H1 (cell line): Measurements from ENCODE around the gene SSC5D. TPM values are rescaled to one million over a fixed set of nuclear protein-coding genes. Genes with fewer than 3 reads are reported as not detected.

Experiments
- CBX8 ChIP-seq: fragments of 300-800, 300-1000 bp; sonication (generic); IDR thresholded peaks from 2 replicates; pipeline ENCODE4 v1.7.1; 2016; ENCODE audit warnings: low read depth, low read length, borderline replicate concordance
- JUN ChIP-seq: IDR thresholded peaks from 2 replicates; pipeline ENCODE4 v1.6.1; 2011; ENCODE audit warnings: low read depth, mild to moderate bottlenecking, improper control_type of control experiment, low read length
- KDM5A ChIP-seq: fragments of 200-600 bp; IDR thresholded peaks from 2 replicates; pipeline ENCODE4 v1.7.1; 2012; ENCODE audit warnings: mild to moderate bottlenecking, low read length, inconsistent platforms, mixed read lengths
- MAFK ChIP-seq: IDR thresholded peaks from 2 replicates; pipeline ENCODE4 v1.6.1; 2012; ENCODE audit warnings: low read depth, mild to moderate bottlenecking, improper control_type of control experiment, low read length
- RAD21 ChIP-seq, 2 experiments: IDR thresholded peaks in 1 of 2; conservative IDR thresholded peaks in 1 of 2; 2 replicates each; pipeline ENCODE4 v1.6.1; 2011; ENCODE audit warnings: low read depth in 2 of 2, low read length in 2 of 2, improper control_type of control experiment in 1 of 2, inconsistent platforms in 1 of 2, mild to moderate bottlenecking in 1 of 2, moderate library complexity in 1 of 2
- TBP ChIP-seq: IDR thresholded peaks from 2 replicates; pipeline ENCODE4 v1.6.1; 2011; ENCODE audit warnings: low read depth, low read length, improper control_type of control experiment
- polyA plus RNA-seq, 7 experiments: library from polyadenylated mRNA; depleted of rRNA in 3 of 7; stranded (reverse) in 5 of 7; unstranded in 2 of 7; fragments of >200 nt in 5 of 7; fragments of 200-250 nt in 2 of 7; gene quantifications; 1 replicate in 5 of 7; 2 replicates in 1 of 7; 4 replicates in 1 of 7; pipeline versions ENCODE4 v1.2.1 to v1.2.3, GENCODE V29; 2011 to 2013; ENCODE audit warnings: missing spikeins in 2 of 7, mixed read lengths in 2 of 7
- total RNA-seq: library from RNA; stranded (reverse); fragmentation: NEBNext Ultra II Directional; extraction: Animal tissue kit (Norgen Biotek cat#: 25700); gene quantifications from 2 replicates; pipeline ENCODE4 v1.2.1, GENCODE V29; 2021
- TF ChIP-seq, protein P1 (sequence below): fragments of 300-600 bp; sonication (generic); IDR thresholded peaks from 2 replicates; pipeline ENCODE4 v1.7.1; 2012; ENCODE audit warnings: low read length, moderate library complexity, mild to moderate bottlenecking, inconsistent platforms; ENCODE audit not compliant: insufficient replicate concordance

Gene SSC5D
- total and polyA plus RNA-seq, 2 of the 8 experiments (the other 6 are each of a cell fraction or from before 2014, with no cell fraction given): 0.39 to 1.7 TPM

DNA sequence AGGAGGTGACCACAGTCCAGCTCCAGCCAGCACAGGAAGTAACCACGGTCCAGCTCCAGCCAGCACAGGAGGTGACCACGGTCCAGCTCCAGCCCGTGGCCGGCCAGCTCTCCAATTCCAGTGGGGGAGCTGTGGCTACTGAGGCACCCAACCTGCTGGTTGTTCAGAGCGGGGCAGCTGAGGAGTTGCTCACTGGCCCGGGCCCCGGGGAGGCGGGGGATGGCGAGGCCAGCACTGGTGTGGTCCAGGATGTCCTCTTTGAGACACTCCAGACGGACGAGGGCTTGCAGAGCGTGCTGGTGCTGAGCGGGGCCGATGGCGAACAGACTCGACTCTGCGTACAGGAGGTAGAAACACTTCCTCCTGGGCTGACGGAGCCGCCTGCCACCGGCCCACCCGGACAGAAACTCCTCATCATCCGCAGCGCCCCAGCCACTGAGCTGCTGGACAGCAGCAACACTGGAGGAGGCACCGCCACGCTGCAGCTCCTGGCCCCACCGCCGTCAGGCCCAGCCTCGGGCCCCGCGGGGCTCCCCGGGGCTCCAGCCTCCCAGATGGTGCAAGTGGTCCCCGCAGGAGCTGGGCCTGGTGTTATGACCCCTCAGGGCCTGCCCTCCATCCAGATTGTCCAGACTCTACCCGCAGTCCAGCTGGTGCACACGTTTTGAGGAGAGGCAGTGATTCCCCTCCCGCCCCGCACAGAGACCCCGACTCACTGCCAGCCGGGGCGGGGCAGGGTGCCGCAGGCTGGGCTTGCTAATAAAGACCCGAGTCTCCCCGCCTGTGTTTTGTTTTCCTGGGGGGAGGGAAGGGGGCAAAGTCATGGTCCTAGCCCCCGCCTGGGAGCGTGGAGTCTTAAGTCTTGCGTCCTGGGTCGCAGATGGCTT is 4.3 kb upstream of the SSC5D start (continued):
- TF ChIP-seq, protein P1, sequence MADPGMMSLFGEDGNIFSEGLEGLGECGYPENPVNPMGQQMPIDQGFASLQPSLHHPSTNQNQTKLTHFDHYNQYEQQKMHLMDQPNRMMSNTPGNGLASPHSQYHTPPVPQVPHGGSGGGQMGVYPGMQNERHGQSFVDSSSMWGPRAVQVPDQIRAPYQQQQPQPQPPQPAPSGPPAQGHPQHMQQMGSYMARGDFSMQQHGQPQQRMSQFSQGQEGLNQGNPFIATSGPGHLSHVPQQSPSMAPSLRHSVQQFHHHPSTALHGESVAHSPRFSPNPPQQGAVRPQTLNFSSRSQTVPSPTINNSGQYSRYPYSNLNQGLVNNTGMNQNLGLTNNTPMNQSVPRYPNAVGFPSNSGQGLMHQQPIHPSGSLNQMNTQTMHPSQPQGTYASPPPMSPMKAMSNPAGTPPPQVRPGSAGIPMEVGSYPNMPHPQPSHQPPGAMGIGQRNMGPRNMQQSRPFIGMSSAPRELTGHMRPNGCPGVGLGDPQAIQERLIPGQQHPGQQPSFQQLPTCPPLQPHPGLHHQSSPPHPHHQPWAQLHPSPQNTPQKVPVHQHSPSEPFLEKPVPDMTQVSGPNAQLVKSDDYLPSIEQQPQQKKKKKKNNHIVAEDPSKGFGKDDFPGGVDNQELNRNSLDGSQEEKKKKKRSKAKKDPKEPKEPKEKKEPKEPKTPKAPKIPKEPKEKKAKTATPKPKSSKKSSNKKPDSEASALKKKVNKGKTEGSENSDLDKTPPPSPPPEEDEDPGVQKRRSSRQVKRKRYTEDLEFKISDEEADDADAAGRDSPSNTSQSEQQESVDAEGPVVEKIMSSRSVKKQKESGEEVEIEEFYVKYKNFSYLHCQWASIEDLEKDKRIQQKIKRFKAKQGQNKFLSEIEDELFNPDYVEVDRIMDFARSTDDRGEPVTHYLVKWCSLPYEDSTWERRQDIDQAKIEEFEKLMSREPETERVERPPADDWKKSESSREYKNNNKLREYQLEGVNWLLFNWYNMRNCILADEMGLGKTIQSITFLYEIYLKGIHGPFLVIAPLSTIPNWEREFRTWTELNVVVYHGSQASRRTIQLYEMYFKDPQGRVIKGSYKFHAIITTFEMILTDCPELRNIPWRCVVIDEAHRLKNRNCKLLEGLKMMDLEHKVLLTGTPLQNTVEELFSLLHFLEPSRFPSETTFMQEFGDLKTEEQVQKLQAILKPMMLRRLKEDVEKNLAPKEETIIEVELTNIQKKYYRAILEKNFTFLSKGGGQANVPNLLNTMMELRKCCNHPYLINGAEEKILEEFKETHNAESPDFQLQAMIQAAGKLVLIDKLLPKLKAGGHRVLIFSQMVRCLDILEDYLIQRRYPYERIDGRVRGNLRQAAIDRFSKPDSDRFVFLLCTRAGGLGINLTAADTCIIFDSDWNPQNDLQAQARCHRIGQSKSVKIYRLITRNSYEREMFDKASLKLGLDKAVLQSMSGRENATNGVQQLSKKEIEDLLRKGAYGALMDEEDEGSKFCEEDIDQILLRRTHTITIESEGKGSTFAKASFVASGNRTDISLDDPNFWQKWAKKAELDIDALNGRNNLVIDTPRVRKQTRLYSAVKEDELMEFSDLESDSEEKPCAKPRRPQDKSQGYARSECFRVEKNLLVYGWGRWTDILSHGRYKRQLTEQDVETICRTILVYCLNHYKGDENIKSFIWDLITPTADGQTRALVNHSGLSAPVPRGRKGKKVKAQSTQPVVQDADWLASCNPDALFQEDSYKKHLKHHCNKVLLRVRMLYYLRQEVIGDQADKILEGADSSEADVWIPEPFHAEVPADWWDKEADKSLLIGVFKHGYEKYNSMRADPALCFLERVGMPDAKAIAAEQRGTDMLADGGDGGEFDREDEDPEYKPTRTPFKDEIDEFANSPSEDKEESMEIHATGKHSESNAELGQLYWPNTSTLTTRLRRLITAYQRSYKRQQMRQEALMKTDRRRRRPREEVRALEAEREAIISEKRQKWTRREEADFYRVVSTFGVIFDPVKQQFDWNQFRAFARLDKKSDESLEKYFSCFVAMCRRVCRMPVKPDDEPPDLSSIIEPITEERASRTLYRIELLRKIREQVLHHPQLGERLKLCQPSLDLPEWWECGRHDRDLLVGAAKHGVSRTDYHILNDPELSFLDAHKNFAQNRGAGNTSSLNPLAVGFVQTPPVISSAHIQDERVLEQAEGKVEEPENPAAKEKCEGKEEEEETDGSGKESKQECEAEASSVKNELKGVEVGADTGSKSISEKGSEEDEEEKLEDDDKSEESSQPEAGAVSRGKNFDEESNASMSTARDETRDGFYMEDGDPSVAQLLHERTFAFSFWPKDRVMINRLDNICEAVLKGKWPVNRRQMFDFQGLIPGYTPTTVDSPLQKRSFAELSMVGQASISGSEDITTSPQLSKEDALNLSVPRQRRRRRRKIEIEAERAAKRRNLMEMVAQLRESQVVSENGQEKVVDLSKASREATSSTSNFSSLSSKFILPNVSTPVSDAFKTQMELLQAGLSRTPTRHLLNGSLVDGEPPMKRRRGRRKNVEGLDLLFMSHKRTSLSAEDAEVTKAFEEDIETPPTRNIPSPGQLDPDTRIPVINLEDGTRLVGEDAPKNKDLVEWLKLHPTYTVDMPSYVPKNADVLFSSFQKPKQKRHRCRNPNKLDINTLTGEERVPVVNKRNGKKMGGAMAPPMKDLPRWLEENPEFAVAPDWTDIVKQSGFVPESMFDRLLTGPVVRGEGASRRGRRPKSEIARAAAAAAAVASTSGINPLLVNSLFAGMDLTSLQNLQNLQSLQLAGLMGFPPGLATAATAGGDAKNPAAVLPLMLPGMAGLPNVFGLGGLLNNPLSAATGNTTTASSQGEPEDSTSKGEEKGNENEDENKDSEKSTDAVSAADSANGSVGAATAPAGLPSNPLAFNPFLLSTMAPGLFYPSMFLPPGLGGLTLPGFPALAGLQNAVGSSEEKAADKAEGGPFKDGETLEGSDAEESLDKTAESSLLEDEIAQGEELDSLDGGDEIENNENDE: no peak
- TF ChIP-seq JUN (no peak), CBX8 (no peak), MAFK (no peak), RAD21 (IDR thresholded peaks at IDR 0.05 in 1 of 2, conservative IDR thresholded peaks at IDR 0.05 in 1 of 2; ENCODE audit: low read depth in 2 of 2, low read length in 2 of 2) (no peak), KDM5A (no peak), TBP (no peak)
